IPS-NIHi7 (cell line): ENCODE data around the gene SPAG7.
A peak's percentile ranks its signal among the peaks of the same experiment; 100 is the strongest.
"Not testable (repeated sequence)": the region's sequence is repeated elsewhere in the genome, so short reads cannot be mapped to it uniquely, and the experiment has no call there.

ENCODE experiments used
- DNase-seq: peaks from one replicate; pipeline ENCODE4 v3.0.0; 2012; ENCODE audit warnings: mixed read lengths; ENCODE audit errors: extremely low spot score

SPAG7 gene

GRCh38 chr17:4938069-4938491 is 29.5 kb downstream of the SPAG7 start:
- no peak for DNase-seq

GRCh38 chr17:4937553-4937952 is 30.1 kb downstream of the SPAG7 start:
- DNase-seq = no peak

GRCh38 chr17:4936436-4936835 is 31.2 kb downstream of the SPAG7 start:
- no peak for DNase-seq

GRCh38 chr17:4935650-4936049 is 32.0 kb downstream of the SPAG7 start:
- no peak for DNase-seq

- peak; percentile 66 for DNase-seq
These were observed 33.2 kb downstream of the SPAG7 start for GRCh38 chr17:4934173-4934979.

DNA sequence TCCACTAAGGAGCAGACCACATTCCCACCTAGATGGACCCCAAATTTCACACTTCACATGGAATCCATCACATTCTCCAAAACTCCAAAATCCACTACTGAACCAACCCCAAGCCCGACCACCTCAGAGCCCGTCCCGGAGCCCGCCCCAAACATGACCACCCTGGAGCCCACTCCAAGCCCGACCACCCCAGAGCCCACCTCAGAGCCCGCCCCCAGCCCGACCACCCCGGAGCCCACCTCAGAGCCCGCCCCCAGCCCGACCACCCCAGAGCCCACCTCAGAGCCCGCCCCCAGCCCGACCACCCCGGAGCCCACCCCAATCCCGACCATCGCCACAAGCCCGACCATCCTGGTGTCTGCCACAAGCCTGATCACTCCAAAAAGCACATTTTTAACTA is 34.0 kb downstream of the SPAG7 start:
- no peak for DNase-seq

DNA sequence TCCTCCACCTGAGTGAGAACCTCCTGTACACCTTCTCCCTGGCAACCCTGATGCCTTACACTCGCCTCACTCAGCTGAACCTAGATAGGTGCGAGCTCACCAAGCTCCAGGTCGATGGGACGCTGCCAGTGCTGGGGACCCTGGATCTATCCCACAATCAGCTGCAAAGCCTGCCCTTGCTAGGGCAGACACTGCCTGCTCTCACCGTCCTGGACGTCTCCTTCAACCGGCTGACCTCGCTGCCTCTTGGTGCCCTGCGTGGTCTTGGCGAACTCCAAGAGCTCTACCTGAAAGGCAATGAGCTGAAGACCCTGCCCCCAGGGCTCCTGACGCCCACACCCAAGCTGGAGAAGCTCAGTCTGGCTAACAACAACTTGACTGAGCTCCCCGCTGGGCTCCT is 34.9 kb downstream of the SPAG7 start:
- no peak for DNase-seq

DNA sequence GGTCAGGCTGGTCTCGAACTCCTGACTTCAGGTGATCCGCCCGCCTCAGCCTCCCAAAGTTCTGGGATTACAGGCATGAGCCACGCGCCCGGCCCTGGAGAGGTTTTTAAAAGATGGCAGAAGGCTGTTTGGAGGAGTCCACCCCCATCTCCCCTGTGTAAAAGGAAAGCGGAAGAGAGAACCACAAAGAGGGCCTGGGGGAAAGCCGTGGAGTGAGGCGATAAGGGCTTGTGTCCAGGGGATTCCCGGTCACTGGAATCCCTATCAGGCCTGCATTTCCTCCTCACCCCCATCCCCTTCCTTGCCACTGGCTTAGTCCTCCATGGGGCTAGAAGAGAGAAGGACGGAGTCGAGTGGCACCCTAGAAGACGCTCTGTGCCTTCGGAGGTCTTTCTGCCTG is 35.7 kb downstream of the SPAG7 start, which contains the start of gene GP1BA:
TSS of gene GP1BA (plus strand) at position 315 of the 400 bp plus-strand sequence. CDS start 328 bp downstream, outside the sequence.
- DNase-seq = no peak

DNA sequence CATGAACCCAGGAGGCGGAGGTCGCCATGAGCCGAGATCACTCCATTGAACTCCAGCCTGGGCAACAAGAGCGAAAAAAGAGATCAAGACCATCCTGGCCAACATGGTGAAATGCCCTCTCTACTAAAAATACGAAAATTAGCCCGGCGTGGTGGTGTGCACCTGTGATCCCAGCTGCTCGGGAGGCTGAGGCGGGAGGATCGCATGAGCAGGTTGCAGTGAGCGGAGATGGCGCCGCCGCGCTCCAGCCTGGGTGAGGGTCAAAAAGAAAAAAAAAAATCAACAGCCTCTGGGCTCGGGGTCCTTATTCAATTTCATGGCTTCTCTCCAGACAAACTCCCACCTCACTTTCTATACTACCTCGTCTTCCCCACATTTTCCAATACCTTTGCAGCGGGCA is 38.7 kb downstream of the SPAG7 start:
- DNase-seq = no peak

DNA sequence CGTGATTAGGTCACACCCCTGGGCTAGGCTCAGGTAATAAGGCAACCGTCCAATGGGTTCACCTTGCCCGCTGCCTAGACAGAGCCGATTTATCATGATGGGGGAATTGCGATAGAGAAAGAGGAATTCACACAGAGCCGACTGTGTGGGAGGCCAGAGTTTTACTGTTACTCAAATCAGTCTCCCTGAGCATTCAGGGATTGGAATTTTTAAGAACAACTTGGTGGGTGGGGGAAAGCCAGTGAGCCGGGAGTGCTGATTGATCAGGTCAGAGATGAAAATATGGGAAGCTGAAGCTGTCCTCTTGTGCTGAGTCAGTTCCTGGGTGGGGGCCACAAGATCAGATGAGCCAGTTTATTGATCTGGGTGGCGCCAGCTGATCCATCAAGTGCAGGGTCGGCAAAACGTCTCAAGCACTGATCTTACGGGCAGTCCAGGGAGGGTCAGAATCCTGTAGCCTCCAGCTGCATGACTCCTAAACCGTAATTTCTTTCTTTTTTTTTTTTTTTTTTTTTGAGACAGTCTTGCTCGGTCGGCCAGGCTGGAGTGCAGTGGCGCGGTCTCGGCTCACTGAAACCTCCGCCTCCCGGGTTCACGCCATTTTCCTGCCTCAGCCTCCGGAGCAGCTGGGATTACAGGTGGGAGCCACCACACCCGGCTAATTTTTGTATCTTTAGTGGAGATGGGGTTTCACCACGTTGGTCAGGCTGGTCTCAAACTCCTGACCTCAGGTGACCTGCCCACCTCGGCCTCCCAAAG is 40.9 kb downstream of the SPAG7 start:
- DNase-seq = not testable (repeated sequence)

DNA sequence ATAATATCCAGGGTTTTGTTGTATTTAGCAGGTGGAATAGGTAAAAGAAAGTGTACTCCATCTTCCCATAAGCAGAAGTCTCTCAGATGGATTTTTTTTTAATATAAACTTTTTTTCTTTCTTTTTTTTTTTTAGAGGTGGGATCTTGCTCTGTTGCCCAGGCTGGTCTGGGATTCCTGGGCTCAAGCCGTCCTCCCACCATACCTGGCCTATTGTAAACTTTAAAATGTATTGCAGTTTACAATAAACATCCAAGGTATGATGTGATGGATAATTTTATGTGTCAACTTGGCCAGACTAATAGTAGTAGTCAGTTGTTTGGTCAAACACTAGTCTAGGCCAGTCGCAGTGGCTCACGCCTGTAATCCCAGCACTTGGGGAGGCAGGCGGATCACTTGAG is 46.3 kb downstream of the SPAG7 start:
- DNase-seq = no peak

DNA sequence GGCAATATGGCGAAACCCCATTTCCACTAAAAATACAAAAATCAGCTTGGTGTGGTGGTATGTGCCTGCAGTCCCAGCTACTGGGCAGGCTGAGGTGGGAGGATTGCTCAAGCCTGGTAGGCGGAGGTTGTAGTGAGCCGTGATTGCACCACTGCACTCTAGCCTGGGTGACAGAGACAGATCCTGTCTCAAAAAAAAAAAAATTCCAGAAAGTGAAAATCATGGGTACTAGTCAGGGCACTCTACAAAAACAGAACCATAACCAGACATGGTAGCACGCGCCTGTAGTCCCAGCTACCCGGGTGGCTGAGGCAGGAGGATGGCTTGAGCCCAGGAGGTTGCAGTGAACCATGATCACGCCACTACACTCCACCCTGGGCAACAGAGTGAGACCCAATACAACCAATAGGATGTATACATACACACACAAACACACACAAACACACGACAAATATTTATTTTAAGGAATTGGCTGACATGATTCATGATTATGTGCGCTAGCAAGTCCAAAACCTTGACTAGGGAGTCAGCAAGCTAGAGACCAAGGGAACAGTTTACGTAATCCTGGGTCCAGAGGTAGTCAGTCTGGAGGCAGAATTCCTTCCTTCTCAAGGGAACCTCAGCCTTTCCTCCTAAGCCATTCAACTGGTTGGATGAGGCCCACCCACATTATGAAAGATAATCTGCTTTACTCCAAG is 47.1 kb downstream of the SPAG7 start:
- no peak for DNase-seq

DNA sequence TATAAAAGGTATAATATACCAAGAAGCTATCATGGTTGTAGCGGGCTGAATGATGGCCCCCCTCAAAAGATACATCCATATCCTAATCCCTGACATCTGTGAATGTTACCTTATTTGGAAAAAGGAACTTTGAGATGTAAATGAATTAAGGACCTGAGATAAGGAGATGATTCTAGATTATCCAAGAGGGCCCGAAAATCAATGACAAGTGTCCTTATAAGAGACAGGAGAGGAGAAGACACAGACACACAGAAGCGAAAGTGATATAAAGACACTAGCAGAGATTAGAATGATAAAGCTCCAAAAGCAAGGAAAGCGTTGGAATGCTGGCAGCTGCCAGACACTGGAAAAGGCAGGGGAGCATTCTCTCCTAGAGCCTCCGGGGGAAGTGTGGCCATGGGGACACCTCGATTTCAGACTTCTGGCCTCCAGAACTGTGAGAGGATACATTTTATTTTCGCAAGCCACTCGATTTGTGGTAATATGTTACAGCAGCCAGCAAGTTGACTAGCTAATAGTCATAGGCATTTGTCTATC is 48.0 kb downstream of the SPAG7 start:
- DNase-seq = no peak

- not testable (repeated sequence) for DNase-seq
These were observed 53.1 kb downstream of the SPAG7 start for GRCh38 chr17:4914551-4914950.

GRCh38 chr17:4913994-4914393 is 53.6 kb downstream of the SPAG7 start:
- DNase-seq = no peak
